Keratinocyte (primary cell): ENCODE results near the gene LPIN1.

Source experiments
- CTCF ChIP-seq, 3 experiments: IDR thresholded peaks in 1 of 3; conservative IDR thresholded peaks in 1 of 3; optimal IDR thresholded peaks in 1 of 3; 2 replicates in 2 of 3; 3 replicates in 1 of 3; pipeline versions ENCODE3 to v1.5.1; 2011; ENCODE audit warnings: low read length in 3 of 3, mild to moderate bottlenecking in 3 of 3, moderate library complexity in 2 of 3, control low read depth in 1 of 3, inconsistent platforms in 1 of 3; ENCODE audit not compliant: insufficient read depth in 2 of 3; ENCODE audit errors: extremely low read depth in 1 of 3
- EZH2 ChIP-seq: IDR thresholded peaks from one replicate; pipeline ENCODE4 v1.6.1; 2012; ENCODE audit warnings: inconsistent platforms, mild to moderate bottlenecking, low read length, moderate library complexity

- TF ChIP-seq CTCF (optimal IDR thresholded peaks at IDR 0.05 in 1 of 3, IDR thresholded peaks at IDR 0.05 in 1 of 3, conservative IDR thresholded peaks at IDR 0.05 in 1 of 3; ENCODE audit: extremely low read depth in 1 of 3, insufficient read depth in 2 of 3, low read length in 3 of 3): no peak
- TF ChIP-seq EZH2: no peak
Observed at GRCh38 chr2:11752906-11753305, 6.5 kb downstream of the LPIN1 start.
